Right atrium auricular region (tissue), 2 donors: ENCODE measurements around the gene BCAR1. TPM values are rescaled to one million over a fixed set of nuclear protein-coding genes. Genes with fewer than 3 reads are reported as not detected.

ENCODE experiments used
- DNase-seq: peaks from one replicate; pipeline ENCODE4 v3.0.0-alpha.2; 2019; ENCODE audit warnings: low spot score
- H3K27ac ChIP-seq, 2 donors: fragments of 200-600 bp; sonication (generic); 1 replicate in 1 of 2; 2 replicates in 1 of 2; pipeline ENCODE4 v1.5.1; 2016 to 2019
- H3K27me3 ChIP-seq, 2 donors: fragments of 200-600 bp; sonication (generic); one replicate each; pipeline versions ENCODE4 v1.5.1 to v1.6.0; 2017 to 2019
- H3K36me3 ChIP-seq: fragments of 200-600 bp; sonication (generic); one replicate; pipeline ENCODE4 v1.5.1; 2016
- H3K4me1 ChIP-seq, 2 donors: fragments of 200-600 bp; sonication (generic); one replicate each; pipeline versions ENCODE4 v1.5.1 to v1.6.0; 2017 to 2019
- H3K4me3 ChIP-seq, 2 donors: fragments of 200-600 bp; sonication (generic); 1 replicate in 1 of 2; 2 replicates in 1 of 2; pipeline ENCODE4 v1.5.1; 2017 to 2019; ENCODE audit warnings: mild to moderate bottlenecking in 1 of 2, moderate library complexity in 1 of 2
- H3K9me3 ChIP-seq, 2 donors: fragments of 200-600 bp; sonication (generic); one replicate each; pipeline ENCODE4 v1.5.1; 2019
- total RNA-seq, 2 donors: library from RNA; depleted of rRNA; stranded (reverse); fragments of >200 nt; gene quantifications; one replicate each; pipeline ENCODE4 v1.1.0, GENCODE V29; 2016
- TF ChIP-seq, protein P1 (sequence below), 2 donors: fragments of 200-600 bp; sonication (generic); IDR thresholded peaks; one replicate each; pipeline ENCODE4 v1.5.1; 2019; ENCODE audit warnings: antibody characterized with exemption in 2 of 2

BCAR1 gene
- total RNA-seq, 2 donors from 2014 or later, result 58.0 to 88.2 TPM

DNA sequence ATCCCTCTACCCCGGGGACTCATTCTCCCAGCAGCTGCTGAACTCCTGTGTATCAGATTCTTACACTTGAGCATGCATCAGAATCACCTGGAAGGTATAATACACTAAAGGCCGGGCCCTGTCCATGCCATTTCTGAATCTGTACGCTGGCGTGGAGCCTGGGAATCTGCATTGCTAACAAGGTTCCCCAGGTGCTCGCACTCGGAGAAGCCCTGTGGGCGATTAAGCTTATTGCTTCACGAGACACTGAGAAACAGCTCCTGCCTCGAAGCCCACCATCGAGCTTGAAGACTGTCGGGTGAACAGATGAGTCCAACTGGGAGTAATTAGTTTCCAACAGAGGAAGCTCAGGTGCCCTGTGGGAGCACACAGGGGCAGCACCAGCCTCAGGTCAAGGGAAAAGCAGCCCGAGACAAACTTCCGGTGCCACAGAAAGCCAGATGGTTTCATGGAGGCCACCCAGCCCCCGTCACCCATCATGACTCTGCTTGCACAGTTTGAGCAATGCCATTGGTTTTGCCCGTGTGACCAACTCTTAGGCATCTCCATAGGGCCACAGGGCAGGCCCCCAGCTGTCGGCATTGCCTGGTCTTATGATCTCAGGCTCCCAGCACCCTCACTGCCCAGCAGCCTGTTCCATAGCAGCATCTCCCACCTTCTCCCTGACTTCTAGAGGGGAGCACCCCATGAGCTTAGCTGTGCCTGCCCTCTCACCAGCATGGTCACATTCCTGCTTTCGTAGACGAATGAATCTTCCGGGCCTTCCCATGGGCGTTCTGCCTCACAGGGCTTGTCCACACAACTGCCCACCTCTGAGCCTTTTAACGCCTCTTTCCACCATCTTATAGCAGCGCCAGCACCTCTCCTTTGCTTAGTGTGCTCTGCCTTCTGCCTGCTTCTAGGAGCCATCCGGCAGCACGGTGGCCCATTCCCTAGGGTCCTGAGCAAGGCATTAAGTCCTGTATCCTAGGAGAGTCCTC is 55.3 kb downstream of the BCAR1 start:
- Histone ChIP-seq H3K27me3 (no peaks in the 10 kb centered on the region), H3K4me1 (peaks cover 0 to 12% of the 10 kb centered on the region in 2 donors), H3K4me3 (no peak overlapping the region), H3K36me3 (no peaks in the 10 kb centered on the region), H3K9me3 (no peaks in the 10 kb centered on the region), H3K27ac (no peak overlapping the region)
- TF ChIP-seq, protein P1, sequence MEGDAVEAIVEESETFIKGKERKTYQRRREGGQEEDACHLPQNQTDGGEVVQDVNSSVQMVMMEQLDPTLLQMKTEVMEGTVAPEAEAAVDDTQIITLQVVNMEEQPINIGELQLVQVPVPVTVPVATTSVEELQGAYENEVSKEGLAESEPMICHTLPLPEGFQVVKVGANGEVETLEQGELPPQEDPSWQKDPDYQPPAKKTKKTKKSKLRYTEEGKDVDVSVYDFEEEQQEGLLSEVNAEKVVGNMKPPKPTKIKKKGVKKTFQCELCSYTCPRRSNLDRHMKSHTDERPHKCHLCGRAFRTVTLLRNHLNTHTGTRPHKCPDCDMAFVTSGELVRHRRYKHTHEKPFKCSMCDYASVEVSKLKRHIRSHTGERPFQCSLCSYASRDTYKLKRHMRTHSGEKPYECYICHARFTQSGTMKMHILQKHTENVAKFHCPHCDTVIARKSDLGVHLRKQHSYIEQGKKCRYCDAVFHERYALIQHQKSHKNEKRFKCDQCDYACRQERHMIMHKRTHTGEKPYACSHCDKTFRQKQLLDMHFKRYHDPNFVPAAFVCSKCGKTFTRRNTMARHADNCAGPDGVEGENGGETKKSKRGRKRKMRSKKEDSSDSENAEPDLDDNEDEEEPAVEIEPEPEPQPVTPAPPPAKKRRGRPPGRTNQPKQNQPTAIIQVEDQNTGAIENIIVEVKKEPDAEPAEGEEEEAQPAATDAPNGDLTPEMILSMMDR (IDR thresholded peaks at IDR 0.05), result no peak
- no peak for DNase-seq

DNA sequence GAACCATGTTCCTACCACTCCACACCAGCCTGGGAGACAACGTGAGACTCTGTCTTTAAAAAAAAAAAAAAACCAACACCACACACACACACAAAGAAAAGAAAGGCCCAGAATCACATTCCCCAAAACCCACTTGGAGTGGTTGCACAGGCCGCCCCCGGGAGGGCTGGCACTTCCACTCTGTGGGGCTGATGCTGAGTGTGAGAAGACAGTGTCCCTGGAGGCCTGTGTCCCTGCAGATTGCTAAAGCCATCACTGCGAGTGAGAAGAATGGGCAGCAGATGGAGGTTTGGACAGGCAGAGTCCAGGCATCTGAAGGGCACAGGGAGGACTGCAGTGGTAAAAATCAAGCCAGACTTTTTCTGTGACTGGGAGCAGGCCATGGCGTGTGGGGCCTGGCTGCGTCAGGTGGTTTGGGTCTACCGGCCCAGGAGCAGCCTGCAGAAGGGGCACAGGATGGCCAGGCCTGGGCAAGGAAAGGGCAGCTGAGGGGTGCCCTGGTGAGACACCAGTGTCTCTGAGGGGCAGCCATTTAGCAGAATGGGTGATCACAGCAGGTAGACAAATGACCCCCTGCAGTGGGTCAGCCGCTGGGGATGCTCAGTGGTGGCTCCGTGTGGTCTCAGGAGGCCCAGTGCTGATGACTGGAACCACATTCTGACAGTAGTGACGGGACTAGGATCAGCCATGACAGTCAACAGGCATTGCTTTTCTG is 57.5 kb downstream of the BCAR1 start:
- Histone ChIP-seq H3K27ac (no peak overlapping the region), H3K36me3 (no peaks in the 10 kb centered on the region), H3K4me3 (no peak overlapping the region), H3K27me3 (no peaks in the 10 kb centered on the region), H3K9me3 (no peaks in the 10 kb centered on the region), H3K4me1 (no peaks in the 10 kb centered on the region)
- DNase-seq, result no peak
- TF ChIP-seq, protein P1 (IDR thresholded peaks at IDR 0.05), result no peak

DNA sequence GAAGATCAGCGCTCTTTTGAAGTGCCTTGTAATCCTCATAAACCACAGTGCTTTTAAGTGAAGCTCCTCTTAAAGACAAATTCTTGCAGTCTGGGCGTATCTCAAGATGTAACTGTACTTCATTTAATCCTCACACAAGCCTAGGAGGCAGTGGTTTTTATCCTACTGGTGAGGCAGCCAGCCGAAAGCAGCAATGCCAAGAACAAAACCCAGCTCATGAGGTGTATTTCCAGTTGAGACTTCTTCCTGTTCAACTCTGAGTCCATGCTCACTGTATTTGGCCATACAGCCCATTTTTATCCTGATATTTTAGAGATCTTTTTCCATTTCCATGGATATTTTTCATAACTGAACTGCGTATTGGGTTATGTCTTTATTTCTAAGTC is 58.2 kb downstream of the BCAR1 start:
- Histone ChIP-seq H3K27me3 (no peaks in the 10 kb centered on the region), H3K36me3 (no peaks in the 10 kb centered on the region)
- TF ChIP-seq, protein P1 (IDR thresholded peaks at IDR 0.05), result no peak

DNA sequence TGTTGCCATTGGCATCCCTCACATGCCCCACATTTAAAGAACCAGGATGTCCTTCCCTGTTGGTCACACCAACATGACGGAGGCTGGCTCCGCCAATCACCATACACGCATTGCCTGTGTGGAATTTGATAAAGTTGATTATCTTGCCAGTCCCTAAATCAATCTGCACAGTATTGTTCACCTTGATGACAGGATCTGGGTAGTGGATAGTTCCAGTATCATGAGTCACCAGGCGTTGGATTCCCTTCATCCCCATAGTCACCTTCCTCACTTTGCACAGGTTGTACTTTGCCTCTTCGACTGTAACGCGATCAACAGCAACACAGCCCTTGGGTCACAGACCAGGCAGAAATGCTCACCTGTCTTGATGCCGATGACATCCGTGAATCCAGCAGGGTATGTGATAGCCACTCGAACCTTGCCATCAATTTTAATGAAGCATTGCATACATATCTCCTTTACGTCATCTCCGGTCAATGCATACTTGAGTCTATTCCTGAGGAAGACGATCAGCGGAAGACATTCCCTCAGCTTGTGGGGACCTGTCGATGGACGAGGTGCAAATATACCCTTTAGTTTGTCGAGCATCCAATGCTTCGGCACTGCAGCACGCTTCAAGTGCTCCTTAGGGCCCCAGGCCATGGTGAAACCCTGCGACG is 58.7 kb downstream of the BCAR1 start:
- Histone ChIP-seq H3K27me3 (no peaks in the 10 kb centered on the region), H3K4me1 (no peaks in the 10 kb centered on the region), H3K36me3 (no peaks in the 10 kb centered on the region), H3K27ac (no peak overlapping the region), H3K4me3 (no peak overlapping the region), H3K9me3 (no peaks in the 10 kb centered on the region)
- TF ChIP-seq, protein P1 (IDR thresholded peaks at IDR 0.05), result no peak
- no peak for DNase-seq

More for the DNA sequence above, 58.2 kb downstream of the BCAR1 start:
- no peak overlapping the region for H3K27ac ChIP-seq
- no peak for DNase-seq
- H3K4me3 ChIP-seq, result no peak overlapping the region
- H3K9me3 ChIP-seq, result no peaks in the 10 kb centered on the region
- H3K4me1 ChIP-seq, result no peaks in the 10 kb centered on the region

DNA sequence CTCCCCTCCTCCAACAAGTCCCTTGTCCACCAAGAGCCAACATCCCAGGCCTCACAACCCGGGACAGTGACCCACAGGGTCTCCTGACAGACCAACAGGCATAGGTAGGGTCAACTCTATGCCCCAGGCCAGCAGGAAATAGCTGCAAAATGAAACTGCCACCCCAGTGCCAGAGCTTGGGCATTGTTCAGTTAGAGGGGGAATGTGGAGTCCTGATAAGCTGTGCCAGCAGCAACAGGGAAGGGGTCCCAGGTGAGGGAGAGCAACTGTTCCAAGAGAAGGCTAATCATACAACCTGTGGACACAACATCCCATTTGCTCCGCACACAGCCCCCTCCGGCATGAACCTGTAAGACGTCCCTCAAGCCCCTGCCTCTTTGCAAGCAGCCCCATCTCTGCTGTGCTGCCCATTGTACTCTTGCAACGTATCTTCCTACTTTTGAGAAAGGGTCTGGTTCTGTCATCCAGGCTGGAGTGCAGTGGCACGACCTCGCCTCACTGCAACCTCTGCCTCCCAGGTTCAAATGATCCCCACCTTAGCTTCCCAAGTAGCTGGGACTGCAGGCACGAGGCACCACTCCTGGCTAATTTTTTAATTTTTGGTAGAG is 61.7 kb downstream of the BCAR1 start:
- H3K36me3 ChIP-seq, result no peaks in the 10 kb centered on the region
- TF ChIP-seq, protein P1 (IDR thresholded peaks at IDR 0.05), result no peak
- DNase-seq, result no peak

More for the DNA sequence above, 61.7 kb downstream of the BCAR1 start:
- H3K4me1 ChIP-seq, result no peaks in the 10 kb centered on the region
- H3K27me3 ChIP-seq, result no peaks in the 10 kb centered on the region
- no peak overlapping the region for H3K27ac ChIP-seq
- no peaks in the 10 kb centered on the region for H3K9me3 ChIP-seq
- no peak overlapping the region for H3K4me3 ChIP-seq
